ENCODE measurements around the gene PRL.

Gene PRL

GRCh38 chr6:22294301-22294700, 2.5 kb downstream of the PRL start:
- DNase-seq (ENCODE audit: low read depth) = no peak

- no peak for DNase-seq (ENCODE audit: low read depth)
Observed at GRCh38 chr6:22290045-22290444, 6.8 kb downstream of the PRL start.

GRCh38 chr6:22288721-22289120, 8.1 kb downstream of the PRL start:
- DNase-seq (ENCODE audit: low read depth) = no peak

- no peak for DNase-seq (ENCODE audit: low read depth)
Observed at GRCh38 chr6:22284666-22285065, 12.2 kb downstream of the PRL start.

- no peak for DNase-seq (ENCODE audit: low read depth)
Observed at GRCh38 chr6:22281341-22282085, 15.3 kb downstream of the PRL start.

GRCh38 chr6:22279427-22279826, 17.4 kb downstream of the PRL start:
- DNase-seq (ENCODE audit: low read depth) = no peak

GRCh38 chr6:22271081-22271480, 25.8 kb downstream of the PRL start:
- no peak for DNase-seq (ENCODE audit: low read depth)

GRCh38 chr6:22263748-22264147, 33.1 kb downstream of the PRL start:
- no peak for DNase-seq (ENCODE audit: low read depth)

GRCh38 chr6:22254886-22255285, 42.0 kb downstream of the PRL start:
- no peak for DNase-seq (ENCODE audit: low read depth)

GRCh38 chr6:22253955-22254655, 42.7 kb downstream of the PRL start:
- DNase-seq (ENCODE audit: low read depth) = no peak

GRCh38 chr6:22251348-22251747, 45.5 kb downstream of the PRL start:
- peak; percentile 57 for DNase-seq (ENCODE audit: low read depth)

- DNase-seq (ENCODE audit: low read depth) = no peak
Observed at GRCh38 chr6:22250486-22250885, 46.4 kb downstream of the PRL start.

- DNase-seq (ENCODE audit: low read depth) = no peak
Observed at GRCh38 chr6:22249711-22250350, 47.0 kb downstream of the PRL start.

GRCh38 chr6:22248513-22249308, 48.1 kb downstream of the PRL start:
- peak; percentile 51 for DNase-seq (ENCODE audit: low read depth)

GRCh38 chr6:22247916-22248482, 48.8 kb downstream of the PRL start:
- no peak for DNase-seq (ENCODE audit: low read depth)

- DNase-seq (ENCODE audit: low read depth) = no peak
Observed at GRCh38 chr6:22240025-22240424, 56.8 kb downstream of the PRL start.

GRCh38 chr6:22239261-22239921, 57.4 kb downstream of the PRL start:
- no peak for DNase-seq (ENCODE audit: low read depth)

GRCh38 chr6:22238861-22239260, 58.0 kb downstream of the PRL start:
- DNase-seq (ENCODE audit: low read depth) = no peak

GRCh38 chr6:22237526-22237925, 59.3 kb downstream of the PRL start:
- DNase-seq (ENCODE audit: low read depth) = no peak
